HG03064 (cell line): ENCODE results near the gene CACNA1C.

ENCODE experiments used
- ATAC-seq: cut with Tn5 transposase; IDR thresholded peaks from one replicate; pipeline ENCODE4 v1.9.1; 2021; ENCODE audit warnings: low read depth; ENCODE audit not compliant: unreplicated experiment

The CACNA1C gene

GRCh38 chr12:2136901-2137300, 84.1 kb downstream of the CACNA1C start:
- no peak for ATAC-seq

GRCh38 chr12:2137711-2138110, 84.9 kb downstream of the CACNA1C start:
- ATAC-seq, result no peak

- ATAC-seq, result no peak
Observed at GRCh38 chr12:2138294-2138693, 85.5 kb downstream of the CACNA1C start.

GRCh38 chr12:2138871-2139308, 86.1 kb downstream of the CACNA1C start:
- ATAC-seq, result no peak

- ATAC-seq, result no peak
Observed at GRCh38 chr12:2139651-2140050, 86.9 kb downstream of the CACNA1C start.

GRCh38 chr12:2140858-2141519, 88.2 kb downstream of the CACNA1C start:
- no peak for ATAC-seq

- no peak for ATAC-seq
Observed at GRCh38 chr12:2142068-2142467, 89.3 kb downstream of the CACNA1C start.

GRCh38 chr12:2144951-2145350, 92.2 kb downstream of the CACNA1C start:
- no peak for ATAC-seq

- no peak for ATAC-seq
Observed at GRCh38 chr12:2145433-2145998, 92.7 kb downstream of the CACNA1C start.

GRCh38 chr12:2147335-2147734, 94.5 kb downstream of the CACNA1C start:
- no peak for ATAC-seq

GRCh38 chr12:2149091-2149490, 96.3 kb downstream of the CACNA1C start:
- ATAC-seq, result no peak

- ATAC-seq, result no peak
Observed at GRCh38 chr12:2150833-2151232, 98.0 kb downstream of the CACNA1C start.

GRCh38 chr12:2151391-2151790, 98.6 kb downstream of the CACNA1C start:
- no peak for ATAC-seq

GRCh38 chr12:2152134-2152533, 99.3 kb downstream of the CACNA1C start:
- no peak for ATAC-seq

GRCh38 chr12:2154050-2154449, 101.3 kb downstream of the CACNA1C start:
- no peak for ATAC-seq

GRCh38 chr12:2154521-2154920, 101.7 kb downstream of the CACNA1C start:
- no peak for ATAC-seq

- no peak for ATAC-seq
Observed at GRCh38 chr12:2156333-2156732, 103.5 kb downstream of the CACNA1C start.

- no peak for ATAC-seq
Observed at GRCh38 chr12:2160043-2160442, 107.3 kb downstream of the CACNA1C start.

GRCh38 chr12:2161473-2161872, 108.7 kb downstream of the CACNA1C start:
- ATAC-seq, result no peak

GRCh38 chr12:2163177-2163941, 110.6 kb downstream of the CACNA1C start:
- no peak for ATAC-seq

- no peak for ATAC-seq
Observed at GRCh38 chr12:2165021-2165420, 112.2 kb downstream of the CACNA1C start.

GRCh38 chr12:2165927-2166326, 113.1 kb downstream of the CACNA1C start:
- no peak for ATAC-seq
